ENCODE measurements around the gene GAST. TPM values are rescaled to one million over a fixed set of nuclear protein-coding genes. Genes with fewer than 3 reads are reported as not detected.

GAST gene
- total and polyA plus RNA-seq, 9 of the 15 experiments (the other 6 are each of a cell fraction or from before 2014, with no cell fraction given): not detected

DNA sequence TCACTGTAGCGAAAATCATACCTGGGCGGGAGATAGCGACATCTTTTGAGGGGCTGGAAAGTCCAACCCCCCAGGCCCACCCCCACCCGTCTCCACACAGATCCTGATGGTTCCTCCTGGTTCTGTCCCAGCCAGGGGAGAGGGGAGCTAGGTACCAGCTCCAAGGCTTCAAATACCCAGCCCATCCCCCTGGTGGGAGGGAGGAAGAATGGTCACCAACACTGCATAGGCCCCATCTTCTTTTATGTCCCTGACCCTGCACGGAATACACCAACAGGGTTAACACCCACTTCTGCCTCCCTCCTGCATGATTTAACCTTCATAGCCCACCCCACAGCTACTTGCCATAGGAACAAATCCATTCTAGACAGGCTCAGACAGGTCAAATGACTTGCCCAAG is 13.0 kb downstream of the GAST start:
- H3K9me3 ChIP-seq (replicated peaks; ENCODE audit: control insufficient read depth, insufficient read depth, low read depth, low read length): no peaks in the 10 kb centered on the region
- peak overlapping the region in 1 of 2 experiments; percentile 45; a peak in 1 of 4 replicates for H3K9ac ChIP-seq (ENCODE audit: insufficient read depth in 1 of 2, low read depth in 2 of 2, low read length in 2 of 2)
- ATAC-seq (peak; percentile 39; the same call in 2 of the 3 replicates), FAIRE-seq (no peak), DNase-seq (ENCODE audit: extremely low read depth in 1 of 4, low spot score in 3 of 4) (peak in 1 of 4 experiments; percentile 18)
- no peaks in the 10 kb centered on the region for H3K27me3 ChIP-seq (ENCODE audit: control insufficient read depth in 2 of 2, insufficient read depth in 2 of 2, low read length in 2 of 2)
- no peaks in the 10 kb centered on the region for H3K36me3 ChIP-seq (ENCODE audit: control insufficient read depth, insufficient read depth, low read length)
- H3K79me2 ChIP-seq (ENCODE audit: control insufficient read depth, insufficient read depth, low read length): no peaks in the 10 kb centered on the region
- H4K20me1 ChIP-seq (replicated peaks; ENCODE audit: control insufficient read depth, insufficient read depth, low read length): no peaks in the 10 kb centered on the region
- no TSS peak for BruUV-seq (replicated peaks)
- H2AFZ ChIP-seq (ENCODE audit: low read depth, low read length): no peak overlapping the region
- POLR2A ChIA-PET: interaction anchor here (0.6 to 3.2 kb wide), 5 partner anchors 11 to 1415 kb away, joined by 3 to 18 read pairs (median 3); partner anchors contain the start of gene EIF1
- no peak overlapping the region for H3K4me3 ChIP-seq
- no peak overlapping the region for H3K27ac ChIP-seq (ENCODE audit: extremely low read depth, low read depth, low read length)
- in situ Hi-C loops (cut with MboI) (loop anchor here (25.0 kb wide), 1 partner anchor 387 kb away; the partner anchor contains the start of genes DHX58, HSPB9 and KAT2A), intact Hi-C loops (cut with micrococcal nuclease) (no loop called here)
- H3K9me1 ChIP-seq (ENCODE audit: control insufficient read depth, insufficient read depth, low read length): no peaks in the 10 kb centered on the region
- 37% methylated on average over 3 of the region's 5 CpGs for WGBS (ENCODE audit: insufficient coverage, low coverage, missing lambda C conversion rate)
- CTCF ChIA-PET (ENCODE audit: low intra/inter-chr PET ratio): no interaction called here
- peaks cover 3 to 29% of the 10 kb centered on the region in 2 experiments; a peak in 3 of 5 replicates for H3K4me1 ChIP-seq (replicated peaks in 1 of 2; ENCODE audit: control insufficient read depth in 2 of 2, insufficient read depth in 2 of 2, low read length in 2 of 2)
- H3K4me2 ChIP-seq (ENCODE audit: insufficient read depth, low read length): no peak overlapping the region
- TF ChIP-seq SRSF7 (optimal IDR thresholded peaks at IDR 0.05; ENCODE audit: low read depth, low read length): no peak
- TF ChIP-seq, protein P1, sequence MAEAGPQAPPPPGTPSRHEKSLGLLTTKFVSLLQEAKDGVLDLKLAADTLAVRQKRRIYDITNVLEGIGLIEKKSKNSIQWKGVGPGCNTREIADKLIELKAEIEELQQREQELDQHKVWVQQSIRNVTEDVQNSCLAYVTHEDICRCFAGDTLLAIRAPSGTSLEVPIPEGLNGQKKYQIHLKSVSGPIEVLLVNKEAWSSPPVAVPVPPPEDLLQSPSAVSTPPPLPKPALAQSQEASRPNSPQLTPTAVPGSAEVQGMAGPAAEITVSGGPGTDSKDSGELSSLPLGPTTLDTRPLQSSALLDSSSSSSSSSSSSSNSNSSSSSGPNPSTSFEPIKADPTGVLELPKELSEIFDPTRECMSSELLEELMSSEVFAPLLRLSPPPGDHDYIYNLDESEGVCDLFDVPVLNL (CRISPR knock-in tag; IDR thresholded peaks at IDR 0.05; ENCODE audit: low read depth): no peak
- TF ChIP-seq CREB1 (IDR thresholded peaks at IDR 0.05): no peak
- no peak for TF ChIP-seq CREB1 (CRISPR knock-in tag; IDR thresholded peaks at IDR 0.05)
- TF ChIP-seq MYNN (IDR thresholded peaks at IDR 0.05): no peak
- TF ChIP-seq MYNN (CRISPR knock-in tag; IDR thresholded peaks at IDR 0.05): no peak
- TF ChIP-seq, protein P2, sequence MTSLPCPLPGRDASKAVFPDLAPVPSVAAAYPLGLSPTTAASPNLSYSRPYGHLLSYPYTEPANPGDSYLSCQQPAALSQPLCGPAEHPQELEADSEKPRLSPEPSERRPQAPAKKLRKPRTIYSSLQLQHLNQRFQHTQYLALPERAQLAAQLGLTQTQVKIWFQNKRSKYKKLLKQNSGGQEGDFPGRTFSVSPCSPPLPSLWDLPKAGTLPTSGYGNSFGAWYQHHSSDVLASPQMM (CRISPR knock-in tag; IDR thresholded peaks at IDR 0.05): no peak
- TF ChIP-seq KAT2B (IDR thresholded peaks at IDR 0.05; ENCODE audit: low read depth, low read length): no peak
- TF ChIP-seq, protein P3, sequence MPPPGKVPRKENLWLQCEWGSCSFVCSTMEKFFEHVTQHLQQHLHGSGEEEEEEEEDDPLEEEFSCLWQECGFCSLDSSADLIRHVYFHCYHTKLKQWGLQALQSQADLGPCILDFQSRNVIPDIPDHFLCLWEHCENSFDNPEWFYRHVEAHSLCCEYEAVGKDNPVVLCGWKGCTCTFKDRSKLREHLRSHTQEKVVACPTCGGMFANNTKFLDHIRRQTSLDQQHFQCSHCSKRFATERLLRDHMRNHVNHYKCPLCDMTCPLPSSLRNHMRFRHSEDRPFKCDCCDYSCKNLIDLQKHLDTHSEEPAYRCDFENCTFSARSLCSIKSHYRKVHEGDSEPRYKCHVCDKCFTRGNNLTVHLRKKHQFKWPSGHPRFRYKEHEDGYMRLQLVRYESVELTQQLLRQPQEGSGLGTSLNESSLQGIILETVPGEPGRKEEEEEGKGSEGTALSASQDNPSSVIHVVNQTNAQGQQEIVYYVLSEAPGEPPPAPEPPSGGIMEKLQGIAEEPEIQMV (tag; conservative IDR thresholded peaks at IDR 0.05; ENCODE audit: low read depth): no peak
- TF ChIP-seq TCF7 (IDR thresholded peaks at IDR 0.05; ENCODE audit: borderline replicate concordance): no peak
- no peak for TF ChIP-seq POLR3G (IDR thresholded peaks at IDR 0.05; ENCODE audit: extremely low read depth, insufficient read length, insufficient replicate concordance)
- TF ChIP-seq NUFIP1 (IDR thresholded peaks at IDR 0.05; ENCODE audit: partially characterized antibody): no peak
- no peak for TF ChIP-seq CBFB (CRISPR knock-in tag; IDR thresholded peaks at IDR 0.05)
- TF ChIP-seq ZNF408 (CRISPR knock-in tag; IDR thresholded peaks at IDR 0.05; ENCODE audit: low read depth): no peak
- TF ChIP-seq, protein P4, sequence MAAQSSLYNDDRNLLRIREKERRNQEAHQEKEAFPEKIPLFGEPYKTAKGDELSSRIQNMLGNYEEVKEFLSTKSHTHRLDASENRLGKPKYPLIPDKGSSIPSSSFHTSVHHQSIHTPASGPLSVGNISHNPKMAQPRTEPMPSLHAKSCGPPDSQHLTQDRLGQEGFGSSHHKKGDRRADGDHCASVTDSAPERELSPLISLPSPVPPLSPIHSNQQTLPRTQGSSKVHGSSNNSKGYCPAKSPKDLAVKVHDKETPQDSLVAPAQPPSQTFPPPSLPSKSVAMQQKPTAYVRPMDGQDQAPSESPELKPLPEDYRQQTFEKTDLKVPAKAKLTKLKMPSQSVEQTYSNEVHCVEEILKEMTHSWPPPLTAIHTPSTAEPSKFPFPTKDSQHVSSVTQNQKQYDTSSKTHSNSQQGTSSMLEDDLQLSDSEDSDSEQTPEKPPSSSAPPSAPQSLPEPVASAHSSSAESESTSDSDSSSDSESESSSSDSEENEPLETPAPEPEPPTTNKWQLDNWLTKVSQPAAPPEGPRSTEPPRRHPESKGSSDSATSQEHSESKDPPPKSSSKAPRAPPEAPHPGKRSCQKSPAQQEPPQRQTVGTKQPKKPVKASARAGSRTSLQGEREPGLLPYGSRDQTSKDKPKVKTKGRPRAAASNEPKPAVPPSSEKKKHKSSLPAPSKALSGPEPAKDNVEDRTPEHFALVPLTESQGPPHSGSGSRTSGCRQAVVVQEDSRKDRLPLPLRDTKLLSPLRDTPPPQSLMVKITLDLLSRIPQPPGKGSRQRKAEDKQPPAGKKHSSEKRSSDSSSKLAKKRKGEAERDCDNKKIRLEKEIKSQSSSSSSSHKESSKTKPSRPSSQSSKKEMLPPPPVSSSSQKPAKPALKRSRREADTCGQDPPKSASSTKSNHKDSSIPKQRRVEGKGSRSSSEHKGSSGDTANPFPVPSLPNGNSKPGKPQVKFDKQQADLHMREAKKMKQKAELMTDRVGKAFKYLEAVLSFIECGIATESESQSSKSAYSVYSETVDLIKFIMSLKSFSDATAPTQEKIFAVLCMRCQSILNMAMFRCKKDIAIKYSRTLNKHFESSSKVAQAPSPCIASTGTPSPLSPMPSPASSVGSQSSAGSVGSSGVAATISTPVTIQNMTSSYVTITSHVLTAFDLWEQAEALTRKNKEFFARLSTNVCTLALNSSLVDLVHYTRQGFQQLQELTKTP (IDR thresholded peaks at IDR 0.05; ENCODE audit: low read depth in 1 of 2, partially characterized antibody in 2 of 2): no peak
- TF ChIP-seq FOXJ3 (CRISPR knock-in tag; IDR thresholded peaks at IDR 0.05): no peak
